HepG2 (cell line): ENCODE results near the gene CLEC4M. TPM values are rescaled to one million over a fixed set of nuclear protein-coding genes. Genes with fewer than 3 reads are reported as not detected.

Experiments used
- ATAC-seq: fragments of 200-7000 bp; cut with Tn5 transposase; 3 replicates; pipeline ENCODE4 v1.9.1; 2020; ENCODE audit warnings: mild to moderate bottlenecking, moderate library complexity
- BruUV-seq: library from RNA; stranded (reverse); fragments of 400-500 nt; replicated peaks from 2 replicates; lab custom pipeline; 2021; lab: Mats Ljungman, UMichigan
- CTCF ChIA-PET: fragments of 300-600 bp; formaldehyde crosslinking; extraction: SDS; loops from one replicate; lab custom pipeline; 2021; ENCODE audit warnings: low total read pairs, inconsistent platforms, low intra/inter-chr PET ratio; lab: Yijun Ruan, JAX
- POLR2A ChIA-PET: fragments of 350-600 bp; sonication (Branson Sonifier 250); formaldehyde crosslinking; loops from one replicate; lab custom pipeline; 2020; ENCODE audit warnings: antibody characterized with exemption, inconsistent platforms; lab: Yijun Ruan, JAX
- DNase-seq: peaks from one replicate; pipeline ENCODE4 v3.0.0-alpha.2; 2015; ENCODE audit warnings: low spot score
- FAIRE-seq: peaks from 3 replicates; lab custom pipeline; 2011; peaks lifted over from hg19 to GRCh38; lab: Jason Lieb, UNC
- H2AFZ ChIP-seq: one replicate; pipeline ENCODE4 v1.6.1; 2011; ENCODE audit warnings: low read length, inconsistent platforms
- H3K27ac ChIP-seq: fragments of 300-600 bp; 3 replicates; pipeline ENCODE4 v1.8.0; 2011; ENCODE audit warnings: mixed run types, mild to moderate bottlenecking, mixed read lengths, low read length, inconsistent platforms; ENCODE audit not compliant: insufficient read depth; ENCODE audit errors: extremely low read length
- H3K27me3 ChIP-seq, 2 experiments: fragments of 200-600 bp in 1 of 2; 2 replicates in 1 of 2; 3 replicates in 1 of 2; pipeline versions ENCODE4 v1.6.0 to v1.8.0; 2011; ENCODE audit warnings: low read length in 2 of 2, mild to moderate bottlenecking in 2 of 2, moderate library complexity in 2 of 2, inconsistent platforms in 1 of 2; ENCODE audit not compliant: insufficient read depth in 2 of 2, control insufficient read depth in 1 of 2
- H3K36me3 ChIP-seq, 2 experiments: fragments of 200-600 bp in 1 of 2; replicated peaks in 1 of 2; 2 replicates in 1 of 2; 3 replicates in 1 of 2; pipeline versions ENCODE4 v1.5.1 to v1.8.0; 2011; ENCODE audit warnings: low read length in 2 of 2, inconsistent platforms in 1 of 2; ENCODE audit not compliant: insufficient read depth in 2 of 2, control insufficient read depth in 1 of 2
- H3K4me1 ChIP-seq: 2 replicates; pipeline ENCODE4 v1.5.1; 2012; ENCODE audit warnings: low read length, inconsistent platforms; ENCODE audit not compliant: insufficient read depth
- H3K4me2 ChIP-seq: 2 replicates; pipeline ENCODE4 v1.6.0; 2011; ENCODE audit warnings: low read depth, low read length, inconsistent platforms
- H3K4me3 ChIP-seq, 3 experiments: fragments of 200-600 bp in 1 of 3; sonication (generic), shearing (Covaris generic) in 1 of 3; replicated peaks in 1 of 3; 2 replicates each; pipeline ENCODE4 v1.5.1; 2011 to 2016; ENCODE audit warnings: low read length in 3 of 3, inconsistent platforms in 2 of 3, low read depth in 2 of 3, mild to moderate bottlenecking in 2 of 3, control low read depth in 1 of 3, mixed read lengths in 1 of 3; ENCODE audit not compliant: insufficient read depth in 1 of 3
- H3K79me2 ChIP-seq: one replicate; pipeline ENCODE4 v1.6.1; 2011; ENCODE audit warnings: low read length, inconsistent platforms; ENCODE audit not compliant: insufficient read depth
- H3K9ac ChIP-seq: 2 replicates; pipeline ENCODE4 v1.6.0; 2011; ENCODE audit warnings: mild to moderate bottlenecking, low read depth, low read length, inconsistent platforms; ENCODE audit not compliant: insufficient read depth
- H3K9me3 ChIP-seq: 2 replicates; pipeline ENCODE4 v1.5.1; 2012; ENCODE audit warnings: mild to moderate bottlenecking, low read length
- H4K20me1 ChIP-seq: 2 replicates; pipeline ENCODE4 v1.6.0; 2011; ENCODE audit warnings: inconsistent platforms, mild to moderate bottlenecking, low read length, moderate library complexity; ENCODE audit not compliant: insufficient read depth
- FOXJ3 ChIP-seq: sonication (generic); formaldehyde crosslinking; IDR thresholded peaks from 2 replicates; pipeline ENCODE4 v1.4.0; 2020; ENCODE audit warnings: missing genetic modification reagents, mild to moderate bottlenecking, borderline replicate concordance
- NCOA5 ChIP-seq: sonication (generic); formaldehyde crosslinking; IDR thresholded peaks from 2 replicates; pipeline ENCODE4 v1.4.0; 2020; ENCODE audit warnings: missing genetic modification reagents
- NR3C1 ChIP-seq: sonication (generic); formaldehyde crosslinking; IDR thresholded peaks from 2 replicates; pipeline ENCODE4 v1.4.0; 2020; ENCODE audit warnings: missing genetic modification reagents
- THRA ChIP-seq: sonication (generic); formaldehyde crosslinking; IDR thresholded peaks from 2 replicates; pipeline ENCODE4 v1.4.0; 2020; ENCODE audit warnings: missing genetic modification reagents, borderline replicate concordance
- WGBS: methylation state at CpG from one replicate; pipeline ENCODE4 v1.1.6; 2017; ENCODE audit warnings: low lambda C conversion rate; 5-methylcytosine and 5-hydroxymethylcytosine counted together
- in situ Hi-C: cut with HindIII; loops from 2 replicates; pipeline ENCODE4 v1.10.0; 2017; ENCODE audit warnings: low pct_unique_long_range_greater_than_20kb; ENCODE audit not compliant: extremely low pct_ligation_motif_present
- intact Hi-C: fragments of 100-400 bp; cut with micrococcal nuclease; formaldehyde crosslinking; loops from one replicate; pipeline ENCODE4 v1.10.0; 2022; ENCODE audit not compliant: unreplicated experiment
- polyA plus RNA-seq, 8 experiments: library from polyadenylated mRNA; depleted of rRNA in 3 of 8; stranded (reverse) in 7 of 8; unstranded in 1 of 8; fragments of >200 nt; fragmentation: Illumina TruSeq in 4 of 8; extraction: Trizol in 4 of 8; gene quantifications; 2 replicates each; pipeline versions ENCODE4 v1.2.1 to v1.2.3, GENCODE V29; 2011 to 2016; ENCODE audit warnings: low read depth in 4 of 8, missing spikeins in 1 of 8, mixed read lengths in 1 of 8; ENCODE audit not compliant: insufficient read depth in 1 of 8
- total RNA-seq, 5 experiments: library from RNA; depleted of rRNA; stranded (reverse); fragments of >200 nt; fragmentation: Illumina TruSeq; extraction: Trizol; gene quantifications; 2 replicates each; pipeline ENCODE4 v1.2.3, GENCODE V29; 2016; ENCODE audit warnings: low read depth in 1 of 5
- TF ChIP-seq, protein P1 (sequence below): sonication (generic); formaldehyde crosslinking; IDR thresholded peaks from 2 replicates; pipeline ENCODE4 v1.4.0; 2020; ENCODE audit warnings: mild to moderate bottlenecking, missing genetic modification reagents

The CLEC4M gene
- total and polyA plus RNA-seq, 2 of the 13 experiments (the other 11 are each of a cell fraction or from before 2014, with no cell fraction given) = not detected

DNA sequence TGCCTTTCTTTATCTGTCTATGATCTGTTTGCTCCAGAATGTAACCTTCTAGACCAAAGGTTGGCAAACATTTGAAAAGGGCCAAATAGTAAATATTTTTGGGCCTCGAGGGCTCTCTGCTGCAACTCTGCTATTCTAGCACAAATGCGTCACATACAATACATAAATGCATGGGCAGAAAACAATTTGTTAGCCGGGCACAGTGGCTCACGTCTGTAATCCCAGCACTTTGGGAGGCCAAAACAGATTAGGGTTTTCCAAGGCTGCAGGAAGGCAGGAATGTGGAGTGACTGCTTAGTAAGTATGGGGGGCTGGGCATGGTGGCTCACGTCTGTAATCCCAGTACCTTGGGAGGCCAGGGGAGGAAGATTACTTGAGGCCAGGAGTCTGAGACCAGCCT, 45.1 kb downstream of the CLEC4M start (continued):
- TF ChIP-seq THRA (CRISPR knock-in tag) = no peak
- TF ChIP-seq, protein P1, sequence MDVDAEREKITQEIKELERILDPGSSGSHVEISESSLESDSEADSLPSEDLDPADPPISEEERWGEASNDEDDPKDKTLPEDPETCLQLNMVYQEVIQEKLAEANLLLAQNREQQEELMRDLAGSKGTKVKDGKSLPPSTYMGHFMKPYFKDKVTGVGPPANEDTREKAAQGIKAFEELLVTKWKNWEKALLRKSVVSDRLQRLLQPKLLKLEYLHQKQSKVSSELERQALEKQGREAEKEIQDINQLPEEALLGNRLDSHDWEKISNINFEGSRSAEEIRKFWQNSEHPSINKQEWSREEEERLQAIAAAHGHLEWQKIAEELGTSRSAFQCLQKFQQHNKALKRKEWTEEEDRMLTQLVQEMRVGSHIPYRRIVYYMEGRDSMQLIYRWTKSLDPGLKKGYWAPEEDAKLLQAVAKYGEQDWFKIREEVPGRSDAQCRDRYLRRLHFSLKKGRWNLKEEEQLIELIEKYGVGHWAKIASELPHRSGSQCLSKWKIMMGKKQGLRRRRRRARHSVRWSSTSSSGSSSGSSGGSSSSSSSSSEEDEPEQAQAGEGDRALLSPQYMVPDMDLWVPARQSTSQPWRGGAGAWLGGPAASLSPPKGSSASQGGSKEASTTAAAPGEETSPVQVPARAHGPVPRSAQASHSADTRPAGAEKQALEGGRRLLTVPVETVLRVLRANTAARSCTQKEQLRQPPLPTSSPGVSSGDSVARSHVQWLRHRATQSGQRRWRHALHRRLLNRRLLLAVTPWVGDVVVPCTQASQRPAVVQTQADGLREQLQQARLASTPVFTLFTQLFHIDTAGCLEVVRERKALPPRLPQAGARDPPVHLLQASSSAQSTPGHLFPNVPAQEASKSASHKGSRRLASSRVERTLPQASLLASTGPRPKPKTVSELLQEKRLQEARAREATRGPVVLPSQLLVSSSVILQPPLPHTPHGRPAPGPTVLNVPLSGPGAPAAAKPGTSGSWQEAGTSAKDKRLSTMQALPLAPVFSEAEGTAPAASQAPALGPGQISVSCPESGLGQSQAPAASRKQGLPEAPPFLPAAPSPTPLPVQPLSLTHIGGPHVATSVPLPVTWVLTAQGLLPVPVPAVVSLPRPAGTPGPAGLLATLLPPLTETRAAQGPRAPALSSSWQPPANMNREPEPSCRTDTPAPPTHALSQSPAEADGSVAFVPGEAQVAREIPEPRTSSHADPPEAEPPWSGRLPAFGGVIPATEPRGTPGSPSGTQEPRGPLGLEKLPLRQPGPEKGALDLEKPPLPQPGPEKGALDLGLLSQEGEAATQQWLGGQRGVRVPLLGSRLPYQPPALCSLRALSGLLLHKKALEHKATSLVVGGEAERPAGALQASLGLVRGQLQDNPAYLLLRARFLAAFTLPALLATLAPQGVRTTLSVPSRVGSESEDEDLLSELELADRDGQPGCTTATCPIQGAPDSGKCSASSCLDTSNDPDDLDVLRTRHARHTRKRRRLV = no peak
- no peak for TF ChIP-seq NCOA5 (CRISPR knock-in tag)

DNA sequence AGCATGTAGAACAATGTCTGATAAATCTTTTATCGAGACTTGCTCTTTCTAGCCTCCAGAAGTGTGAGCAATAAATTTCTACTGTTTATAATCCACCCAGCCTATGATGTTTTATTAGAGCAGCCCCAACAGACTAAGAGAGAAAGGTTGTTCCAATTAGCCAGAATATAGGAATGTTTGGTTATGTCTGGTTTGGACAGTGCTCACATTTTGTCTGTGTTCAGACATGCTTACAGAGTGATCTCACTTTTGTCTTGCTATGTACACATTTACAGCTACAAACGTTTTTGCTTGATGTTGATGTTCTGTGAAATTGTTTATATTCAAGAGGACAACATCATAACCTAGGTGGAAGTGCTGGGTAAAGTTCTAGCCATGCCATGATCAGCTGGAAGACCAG, 48.9 kb downstream of the CLEC4M start:
- in situ Hi-C loops (no loop called here), intact Hi-C loops (no loop called here)
- H3K79me2 ChIP-seq = no peaks in the 10 kb centered on the region
- no peaks in the 10 kb centered on the region for H3K27me3 ChIP-seq
- H3K4me2 ChIP-seq = no peak overlapping the region
- H3K27ac ChIP-seq = no peak overlapping the region
- H3K36me3 ChIP-seq = no peaks in the 10 kb centered on the region
- ATAC-seq = no peak
- H4K20me1 ChIP-seq = no peaks in the 10 kb centered on the region
- H3K4me1 ChIP-seq = peaks cover 6% of the 10 kb centered on the region; the same call in 1 of the 2 replicates
- CTCF ChIA-PET = no interaction called here
- no peaks in the 10 kb centered on the region for H3K9me3 ChIP-seq
- FAIRE-seq = no peak
- no peak overlapping the region for H3K9ac ChIP-seq
- no peak for DNase-seq
- H3K4me3 ChIP-seq = no peak overlapping the region
- BruUV-seq = no TSS peak
- no peak for TF ChIP-seq NR3C1 (CRISPR knock-in tag)
- TF ChIP-seq FOXJ3 (CRISPR knock-in tag) = no peak
- TF ChIP-seq, all 625 proteins: peak for 0
- POLR2A ChIA-PET = no interaction called here
- H2AFZ ChIP-seq = no peak overlapping the region
- WGBS = 0% methylated on average over 2 of the region's 2 CpGs
